Peyer's patch (tissue), 4 donors: ENCODE results near the gene CEP95. TPM values are rescaled to one million over a fixed set of nuclear protein-coding genes. Genes with fewer than 3 reads are reported as not detected.

Experiments
- DNase-seq, 3 donors: peaks; one replicate each; pipeline ENCODE4 v3.0.0-alpha.2; 2017 to 2019
- H3K27ac ChIP-seq, 4 donors: fragments of 200-600 bp; sonication (generic); one replicate each; pipeline ENCODE4 v1.5.1; 2016 to 2019
- H3K27me3 ChIP-seq, 2 donors: fragments of 200-600 bp; sonication (generic); one replicate each; pipeline ENCODE4 v1.5.1; 2019
- H3K36me3 ChIP-seq, 3 donors: fragments of 200-600 bp; sonication (generic); one replicate each; pipeline ENCODE4 v1.5.1; 2016 to 2019
- H3K4me1 ChIP-seq, 4 donors: fragments of 200-600 bp; sonication (generic); one replicate each; pipeline ENCODE4 v1.5.1; 2016 to 2019
- H3K4me3 ChIP-seq, 4 donors: fragments of 200-600 bp; sonication (generic); 1 replicate in 3 of 4; 2 replicates in 1 of 4; pipeline ENCODE4 v1.5.1; 2016 to 2019; ENCODE audit warnings: mild to moderate bottlenecking in 1 of 4
- H3K9me3 ChIP-seq, 4 donors: fragments of 200-600 bp; sonication (generic); one replicate each; pipeline ENCODE4 v1.5.1; 2016 to 2019; ENCODE audit warnings: mild to moderate bottlenecking in 1 of 4
- CTCF ChIP-seq, 6 experiments: fragments of 450-650 bp in 4 of 6; fragments of 200-600 bp in 2 of 6; sonication (generic) in 1 of 6; IDR thresholded peaks; one replicate each; pipeline ENCODE4 v1.5.1; 2017 to 2019; ENCODE audit warnings: antibody characterized with exemption in 6 of 6, mild to moderate bottlenecking in 3 of 6, moderate library complexity in 1 of 6
- POLR2A ChIP-seq, 2 donors: fragments of 450-650 bp; IDR thresholded peaks; one replicate each; pipeline ENCODE4 v1.5.1; 2017; ENCODE audit warnings: antibody characterized with exemption in 2 of 2, mild to moderate bottlenecking in 2 of 2, moderate library complexity in 2 of 2
- total RNA-seq, 4 donors: library from RNA; depleted of rRNA; stranded (reverse); fragments of >200 nt; gene quantifications; one replicate each; pipeline ENCODE4 v1.1.0, GENCODE V29; 2016

CEP95 gene
- total RNA-seq, 4 donors from 2014 or later = 51.1 to 187 (median 79.4) TPM

- no peaks in the 10 kb centered on the region for H3K36me3 ChIP-seq
- no peak overlapping the region for H3K4me3 ChIP-seq
- H3K27me3 ChIP-seq = no peaks in the 10 kb centered on the region
- H3K4me1 ChIP-seq = no peaks in the 10 kb centered on the region
- no peak for TF ChIP-seq POLR2A (IDR thresholded peaks at IDR 0.05)
- no peaks in the 10 kb centered on the region for H3K9me3 ChIP-seq
- H3K27ac ChIP-seq = no peak overlapping the region
- no peak for DNase-seq
Measured at GRCh38 chr17:64472564-64472963, 34.2 kb upstream of the CEP95 start.

- Histone ChIP-seq H3K27ac (no peak overlapping the region), H3K9me3 (no peaks in the 10 kb centered on the region), H3K4me3 (no peak overlapping the region), H3K27me3 (no peaks in the 10 kb centered on the region), H3K4me1 (no peaks in the 10 kb centered on the region), H3K36me3 (peaks cover 0 to 29% (median 0%) of the 10 kb centered on the region in 3 donors)
- TF ChIP-seq CTCF (IDR thresholded peaks at IDR 0.05) = no peak
- TF ChIP-seq POLR2A (IDR thresholded peaks at IDR 0.05) = no peak
- no peak for DNase-seq
Measured at GRCh38 chr17:64477849-64478248, 28.9 kb upstream of the CEP95 start.

GRCh38 chr17:64480951-64481350 is 25.8 kb upstream of the CEP95 start:
- Histone ChIP-seq H3K9me3 (no peaks in the 10 kb centered on the region), H3K4me3 (no peak overlapping the region), H3K36me3 (peaks cover 0 to 53% (median 0%) of the 10 kb centered on the region in 3 donors), H3K27me3 (no peaks in the 10 kb centered on the region), H3K4me1 (no peaks in the 10 kb centered on the region), H3K27ac (no peak overlapping the region)
- no peak for TF ChIP-seq CTCF (IDR thresholded peaks at IDR 0.05)
- DNase-seq = no peak

- TF ChIP-seq CTCF (IDR thresholded peaks at IDR 0.05) (no peak), POLR2A (IDR thresholded peaks at IDR 0.05) (no peak)
- no peak for DNase-seq
- Histone ChIP-seq H3K27ac (no peak overlapping the region), H3K9me3 (no peaks in the 10 kb centered on the region), H3K4me1 (no peaks in the 10 kb centered on the region), H3K4me3 (no peak overlapping the region), H3K36me3 (peaks cover 0 to 57% (median 0%) of the 10 kb centered on the region in 3 donors), H3K27me3 (no peaks in the 10 kb centered on the region)
Measured at GRCh38 chr17:64484380-64484779, 22.4 kb upstream of the CEP95 start.

- H3K4me3 ChIP-seq = no peak overlapping the region
- H3K36me3 ChIP-seq = peaks cover 0 to 51% (median 0%) of the 10 kb centered on the region in 3 donors
- no peak for DNase-seq
- TF ChIP-seq POLR2A (IDR thresholded peaks at IDR 0.05) = no peak
- H3K27ac ChIP-seq = no peak overlapping the region
- H3K4me1 ChIP-seq = no peaks in the 10 kb centered on the region
- H3K27me3 ChIP-seq = no peaks in the 10 kb centered on the region
- no peaks in the 10 kb centered on the region for H3K9me3 ChIP-seq
Measured at GRCh38 chr17:64488301-64488700, 18.5 kb upstream of the CEP95 start.

- DNase-seq = peak in 2 of 3 donors; percentile 50 to 72
- no peak overlapping the region for H3K4me3 ChIP-seq
- TF ChIP-seq POLR2A (IDR thresholded peaks at IDR 0.05) (no peak), CTCF (IDR thresholded peaks at IDR 0.05) (peak in 5 of 6 experiments; percentile 23 to 62 (median 56))
- peaks cover 0 to 31% (median 0%) of the 10 kb centered on the region in 3 donors for H3K36me3 ChIP-seq
- H3K27me3 ChIP-seq = no peaks in the 10 kb centered on the region
- H3K27ac ChIP-seq = no peak overlapping the region
- no peaks in the 10 kb centered on the region for H3K9me3 ChIP-seq
- H3K4me1 ChIP-seq = peaks cover 0 to 16% (median 5%) of the 10 kb centered on the region in 4 donors
Measured at GRCh38 chr17:64491034-64491860, 15.5 kb upstream of the CEP95 start.
